ENCODE measurements around the gene SAFB.

Gene SAFB

DNA sequence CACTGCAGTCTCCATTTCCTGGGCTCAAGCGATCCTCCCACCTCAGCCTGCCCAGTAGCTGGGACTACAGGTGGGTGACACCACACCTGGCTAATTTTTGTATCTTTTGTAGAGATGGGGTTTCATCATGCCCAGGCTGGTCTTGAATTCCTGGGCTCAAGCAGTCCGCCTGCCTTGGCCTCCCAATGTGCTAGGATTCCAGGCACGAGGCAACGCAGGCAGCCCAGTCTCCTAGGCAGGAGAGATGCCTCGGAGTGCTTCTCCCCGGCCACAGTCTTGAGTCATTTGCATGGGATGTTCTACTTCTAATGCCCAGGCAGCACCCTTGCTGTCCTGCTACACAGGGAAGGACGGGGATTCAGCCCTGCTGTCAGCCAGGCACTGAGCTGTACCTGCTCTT, 48.7 kb downstream of the SAFB start:
- FAIRE-seq = no peak

DNA sequence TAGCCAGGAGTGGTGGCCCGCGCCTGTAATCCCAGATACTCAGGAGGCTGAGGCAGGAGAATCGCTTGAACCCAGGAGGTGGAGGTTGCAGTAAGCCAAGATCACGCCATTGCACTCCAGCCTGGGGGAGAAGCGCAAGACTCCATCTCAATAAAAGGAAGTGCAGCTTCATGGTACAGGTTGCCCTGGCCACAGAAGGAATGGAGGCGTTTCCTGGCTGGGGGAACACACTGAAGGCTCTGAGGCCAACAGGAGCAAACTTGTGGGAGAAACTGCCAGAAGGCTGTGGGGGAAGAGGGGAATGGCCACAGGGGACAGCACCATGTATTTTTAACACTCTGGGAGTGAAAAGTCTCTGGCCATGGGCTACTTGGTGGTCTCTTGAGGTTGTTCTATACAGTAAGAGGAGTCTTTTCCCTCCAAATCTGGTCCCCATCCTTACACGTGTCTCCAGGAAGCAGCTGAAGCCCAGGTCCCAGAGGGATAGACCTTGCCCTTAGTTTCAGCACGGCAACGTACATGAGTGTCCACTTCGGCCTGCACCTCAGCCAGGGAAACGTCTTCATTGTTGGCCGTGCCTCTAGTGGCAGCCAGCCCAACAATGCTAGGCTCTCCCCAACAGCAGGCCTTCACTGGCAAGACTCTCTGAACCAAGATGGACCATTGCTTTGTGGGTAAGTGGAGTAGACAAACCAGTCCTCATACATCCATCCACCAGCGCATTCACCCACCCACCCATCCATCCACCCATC, 50.0 kb downstream of the SAFB start:
- FAIRE-seq = no peak

DNA sequence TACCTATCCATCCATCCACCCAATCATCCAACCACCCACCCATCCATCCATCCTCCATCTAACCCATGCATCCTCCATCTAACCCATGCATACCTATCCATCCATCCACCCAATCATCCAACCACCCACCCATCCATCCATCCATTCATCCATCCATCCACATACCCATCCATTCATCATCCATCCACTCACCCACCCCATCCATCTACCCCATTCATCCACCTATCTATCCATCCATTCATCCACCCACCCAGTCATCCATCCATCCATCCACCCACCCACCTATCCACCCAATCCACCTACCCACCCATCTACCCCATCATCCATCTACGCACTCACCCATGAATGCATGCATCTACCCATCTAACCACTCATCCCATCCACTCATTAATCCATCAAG, 50.9 kb downstream of the SAFB start:
- FAIRE-seq = no peak

DNA sequence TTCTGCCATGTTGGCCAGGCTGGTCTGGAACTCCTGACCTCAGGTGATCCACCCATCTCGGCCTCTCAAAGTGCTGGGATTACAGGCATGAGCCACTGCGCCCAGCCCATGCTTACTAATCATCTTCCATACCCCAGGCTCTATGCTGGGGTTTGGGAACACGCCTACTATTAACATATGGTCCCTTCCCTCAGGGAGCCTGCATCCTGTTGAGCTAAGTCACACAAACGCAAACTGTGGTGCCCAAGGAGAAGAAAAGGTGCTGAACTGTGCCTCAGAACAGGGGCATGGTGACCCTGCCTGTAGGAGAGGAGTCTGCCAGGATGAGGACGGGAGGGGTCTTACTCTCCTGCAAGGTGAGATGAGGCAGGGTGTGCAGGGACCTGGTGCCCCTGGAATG, 51.8 kb downstream of the SAFB start:
- FAIRE-seq = no peak

DNA sequence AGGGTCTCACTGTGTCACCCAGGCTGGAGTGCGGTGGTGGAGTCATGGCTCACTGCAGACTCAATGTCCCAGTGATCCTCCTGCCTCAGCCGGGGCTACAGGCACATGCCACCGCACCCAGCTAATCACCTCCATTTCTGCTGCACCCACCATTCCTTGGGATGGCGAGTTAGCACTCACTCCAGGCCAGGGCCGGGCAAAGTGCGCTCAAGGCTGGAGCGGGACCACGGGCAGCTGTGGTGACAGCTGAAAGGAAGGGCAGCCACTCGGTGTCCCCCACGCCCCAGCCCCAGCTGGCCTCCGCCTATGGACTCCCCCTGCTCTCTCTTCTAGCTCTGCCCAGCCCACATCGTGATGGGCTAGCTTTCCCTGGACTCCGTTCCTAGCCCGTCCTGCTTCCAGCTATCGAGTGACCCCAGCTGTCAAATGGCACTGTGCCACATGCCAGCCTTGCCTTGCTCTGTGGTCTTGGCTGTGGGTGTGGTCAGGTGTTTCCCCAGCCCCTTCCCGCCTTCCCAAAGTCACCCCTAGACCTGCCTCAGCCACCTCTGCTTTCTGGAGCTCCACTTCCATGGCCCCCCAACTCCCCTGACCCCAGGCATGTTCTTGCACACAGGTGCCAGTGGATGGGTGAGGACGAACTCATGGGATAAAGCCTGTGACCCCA, 53.4 kb downstream of the SAFB start:
- FAIRE-seq = no peak

DNA sequence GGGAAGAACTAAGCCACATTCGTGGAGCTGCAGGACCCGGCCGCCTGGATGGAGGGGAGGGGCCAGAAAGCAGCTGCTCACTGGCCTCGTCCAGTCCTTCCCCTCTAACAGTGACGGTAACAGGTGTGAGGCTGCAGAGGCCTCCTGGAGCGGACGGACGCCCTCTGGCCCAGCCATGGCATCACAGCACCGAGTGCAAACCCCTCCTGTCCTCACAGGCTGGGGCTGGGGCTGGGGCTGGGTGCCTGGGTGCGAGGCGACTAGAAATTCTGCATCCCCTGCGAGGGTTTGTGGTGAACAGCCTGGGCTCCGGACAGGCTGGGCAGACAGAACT, 53.9 kb downstream of the SAFB start:
- no peak for FAIRE-seq

DNA sequence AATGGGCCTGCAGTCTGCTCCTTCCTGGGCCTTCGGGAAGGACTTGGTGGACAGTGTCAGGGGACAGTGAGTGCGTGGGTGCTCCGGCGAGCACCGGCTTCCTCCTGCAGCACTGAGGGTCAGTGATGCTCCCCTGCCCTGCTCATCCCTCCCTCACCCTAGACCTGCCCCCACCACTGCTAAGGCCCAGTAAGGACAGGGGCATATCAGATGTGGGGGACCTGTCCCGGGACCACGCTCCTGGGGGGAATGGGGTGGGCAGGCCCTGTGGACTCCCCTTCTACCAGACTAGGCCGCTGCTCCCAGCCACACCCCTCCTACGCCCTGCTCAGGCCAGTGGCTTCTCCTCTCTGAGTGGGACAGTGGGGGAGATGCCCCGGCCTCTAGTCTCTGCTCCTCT, 54.3 kb downstream of the SAFB start:
- FAIRE-seq = no peak

DNA sequence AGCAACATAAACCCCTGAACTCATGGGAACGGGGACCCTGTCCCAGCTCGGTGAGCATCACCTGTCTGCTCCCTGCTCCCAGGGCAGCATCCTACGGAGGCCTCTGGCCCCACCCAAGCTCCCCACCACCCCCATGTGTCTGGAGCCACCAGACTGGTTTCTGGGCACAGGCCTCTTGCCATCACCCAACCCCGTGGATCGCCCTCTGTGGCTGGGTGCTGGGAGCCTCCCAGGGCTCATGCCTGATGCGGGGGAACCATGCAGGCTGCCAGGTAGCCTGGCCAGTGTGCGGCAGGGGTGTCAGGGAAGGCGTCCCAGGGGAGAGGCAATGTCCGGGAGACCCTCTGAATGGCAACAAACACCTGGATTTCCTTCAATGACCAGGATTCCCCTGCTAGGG, 54.7 kb downstream of the SAFB start:
- FAIRE-seq = no peak

DNA sequence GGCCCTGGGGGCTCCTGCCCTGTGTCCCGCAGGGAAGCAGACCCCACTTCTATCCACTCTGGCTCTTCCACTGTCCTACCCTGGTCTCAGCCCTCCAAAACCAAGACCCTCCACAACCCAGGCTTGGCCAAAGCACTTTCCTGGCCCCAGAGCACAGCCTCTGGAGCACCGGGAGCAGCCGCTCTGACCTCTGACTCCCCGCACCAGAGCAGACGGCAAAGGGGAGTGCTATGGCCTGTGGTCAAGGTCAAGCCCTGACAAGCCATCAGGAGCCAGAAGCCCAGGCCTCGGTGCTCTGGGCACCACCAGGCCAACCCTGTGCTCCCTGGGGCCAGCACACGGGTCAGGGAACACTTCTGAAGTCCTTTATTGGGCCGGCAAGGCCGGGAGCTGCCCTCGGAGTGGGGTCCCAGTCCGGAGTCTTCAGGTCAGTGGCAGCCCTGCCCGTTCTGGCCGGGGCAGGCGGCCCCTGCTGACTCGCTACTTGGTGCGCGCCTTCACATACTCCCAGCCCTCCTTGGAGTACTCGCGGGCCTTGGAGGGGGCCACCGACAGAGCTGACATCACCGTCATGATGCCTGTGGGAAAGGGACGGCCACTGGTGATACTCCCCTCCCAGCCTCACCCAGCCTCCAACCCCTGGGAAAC, 55.3 kb downstream of the SAFB start:
- FAIRE-seq = no peak

DNA sequence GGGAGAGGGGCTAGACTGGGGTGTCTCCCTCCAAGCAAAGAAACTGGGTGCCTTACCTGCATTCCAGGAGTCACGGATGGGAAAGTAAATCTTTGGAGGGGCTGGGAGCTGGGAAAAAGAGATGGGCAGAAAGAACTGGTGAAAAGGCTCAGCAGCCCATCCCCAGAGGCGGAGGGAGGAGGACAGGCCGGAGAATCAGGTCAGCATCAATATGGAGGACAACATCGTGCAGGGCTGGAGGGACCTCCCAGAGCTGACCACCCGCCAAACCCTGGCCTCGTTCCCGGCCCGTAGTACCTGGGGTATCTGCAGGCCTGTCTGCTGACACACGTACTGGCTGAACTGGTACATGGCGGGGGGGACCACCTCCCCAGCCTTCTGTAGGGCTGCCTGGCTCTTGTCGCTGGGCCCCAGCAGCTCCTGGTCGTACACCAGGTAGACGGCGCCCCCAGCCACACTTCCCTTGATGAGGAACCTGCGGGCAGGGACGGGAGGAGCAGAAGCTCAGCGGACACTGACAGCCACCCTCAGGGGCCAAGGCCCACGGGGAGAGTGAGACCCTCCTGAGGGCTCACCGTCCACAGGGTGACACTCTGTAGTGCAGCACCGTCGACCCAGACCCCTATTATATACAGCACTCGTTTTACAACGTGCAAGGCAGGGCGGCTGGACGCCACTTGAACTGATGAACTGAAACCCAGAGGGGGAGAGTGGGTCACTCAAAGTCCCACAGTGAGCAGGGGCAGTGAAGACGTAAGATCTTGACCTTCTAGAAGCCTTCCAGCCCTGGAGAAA, 56.6 kb downstream of the SAFB start:
- FAIRE-seq = no peak

DNA sequence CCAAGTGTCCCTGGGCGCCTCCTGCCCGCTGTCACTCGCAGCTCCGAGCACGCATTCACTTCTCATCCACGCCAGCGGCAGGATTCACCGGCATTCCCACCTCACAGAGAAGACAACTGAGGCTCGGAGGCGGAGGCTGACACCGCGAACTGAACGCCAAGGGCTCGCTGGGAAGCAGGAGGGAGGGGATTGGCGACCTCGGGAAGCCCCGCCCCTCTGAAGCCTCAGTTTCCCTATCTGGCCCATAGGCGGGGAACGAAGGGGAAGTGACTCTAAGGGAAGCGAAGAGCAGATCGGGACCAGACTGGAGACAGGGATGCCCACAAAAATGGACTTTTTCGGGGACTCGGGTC, 57.2 kb downstream of the SAFB start:
- no peak for FAIRE-seq

DNA sequence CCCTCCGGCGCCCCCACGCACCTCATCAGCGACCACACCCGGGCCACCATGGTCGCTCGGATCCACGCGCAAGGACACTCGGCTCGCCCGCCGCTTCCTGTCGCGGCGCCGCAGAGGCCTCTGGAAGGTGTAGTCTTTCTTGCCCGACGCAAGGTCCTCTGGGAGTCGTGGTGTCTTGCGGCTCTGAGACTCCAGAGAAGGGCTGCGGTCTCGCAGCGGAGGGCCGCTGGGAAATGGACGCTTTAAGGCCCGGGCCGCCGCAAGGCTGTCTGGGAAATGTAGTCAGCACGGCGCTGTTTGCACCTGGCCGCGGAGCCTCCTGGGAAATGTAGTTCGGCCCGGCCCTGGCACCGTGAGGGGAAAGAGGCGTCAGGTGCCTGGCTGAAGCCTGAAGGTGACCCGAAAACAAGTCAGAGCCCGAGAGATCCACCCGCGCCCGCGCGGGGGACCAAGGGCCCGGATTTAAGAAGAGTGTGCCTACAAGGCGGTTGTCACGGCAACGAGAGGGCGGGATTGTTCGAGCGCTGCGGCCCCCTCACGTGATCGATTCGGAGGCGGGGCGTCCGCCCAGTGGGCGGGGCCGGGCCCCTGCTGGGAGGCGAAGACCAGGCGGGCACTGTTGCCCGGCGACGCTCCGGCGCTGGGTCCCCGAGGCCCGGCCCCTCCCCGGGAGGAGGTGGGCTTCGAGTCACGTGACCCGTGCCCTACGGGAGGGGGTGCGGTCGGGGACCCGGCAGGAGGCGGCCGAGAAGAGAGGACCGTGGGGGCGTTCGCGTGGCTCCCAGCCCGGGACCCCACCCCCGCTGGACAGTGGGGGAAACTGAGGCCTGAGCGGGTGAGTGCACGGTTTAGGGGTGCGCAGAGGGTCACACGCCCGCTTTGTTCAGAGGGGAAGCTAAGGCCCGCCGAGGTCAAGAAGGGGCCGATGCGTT, 57.8 kb downstream of the SAFB start, which contains the start of the genes HSD11B1L and MICOS13:
HSD11B1L (plus strand) TSS at position 591 of the 932 bp plus-strand sequence. CDS start 3,806 bp downstream, outside the sequence.
MICOS13 (minus strand) TSS at position 80 of the 932 bp plus-strand sequence; CDS start at position 50, 30 bp downstream.
- peak; percentile 98 for FAIRE-seq

DNA sequence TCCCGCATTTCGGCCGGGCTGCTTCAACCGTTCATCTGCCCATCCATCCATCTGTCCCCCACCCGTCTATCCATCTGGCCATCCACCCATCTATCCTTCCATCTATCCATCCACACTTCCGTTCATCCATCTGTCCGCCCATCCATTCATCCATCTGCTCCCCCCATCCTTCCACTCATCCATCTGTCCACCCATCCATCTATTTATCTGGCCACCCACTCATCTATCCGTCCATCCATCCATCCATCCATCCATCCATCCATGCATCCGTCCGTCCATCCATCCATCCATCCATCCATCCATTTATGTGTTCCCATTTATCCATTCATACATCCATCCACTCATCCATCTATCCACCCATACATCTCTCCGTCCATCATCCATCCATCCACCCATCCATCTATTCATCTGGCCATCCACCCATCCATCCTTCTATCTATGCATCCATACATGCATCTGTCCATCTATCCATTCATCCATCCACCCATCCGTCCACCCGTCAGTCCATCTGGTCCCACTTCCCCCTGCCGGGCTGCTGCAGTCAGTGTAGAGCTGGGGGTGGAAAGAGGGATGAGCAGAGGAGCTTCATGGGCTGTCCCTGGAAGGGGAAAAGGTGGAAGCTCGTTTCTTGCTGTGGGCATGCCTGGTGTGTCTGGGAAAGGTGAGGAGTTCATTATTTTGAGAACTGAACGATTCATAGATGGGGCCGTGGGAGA, 58.7 kb downstream of the SAFB start:
- FAIRE-seq = no peak

DNA sequence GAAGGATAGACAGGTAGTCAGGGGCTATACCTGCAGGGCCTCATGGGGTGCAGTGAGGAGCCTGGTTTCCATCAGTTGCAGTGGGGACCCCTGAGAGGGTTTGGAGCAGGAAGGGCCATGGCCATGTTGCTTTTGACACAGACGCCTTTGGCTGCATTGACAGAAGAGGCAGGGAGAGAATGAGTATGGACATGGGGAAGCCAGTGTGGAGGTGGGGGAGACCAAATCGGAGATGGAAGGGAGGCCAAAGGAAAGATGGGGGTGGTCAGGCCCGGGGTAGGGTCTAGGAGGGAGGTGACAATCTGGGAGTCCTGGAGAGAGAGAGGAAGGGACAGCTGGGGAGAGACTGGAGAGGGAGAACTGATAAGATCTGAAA, 59.2 kb downstream of the SAFB start:
- no peak for FAIRE-seq

DNA sequence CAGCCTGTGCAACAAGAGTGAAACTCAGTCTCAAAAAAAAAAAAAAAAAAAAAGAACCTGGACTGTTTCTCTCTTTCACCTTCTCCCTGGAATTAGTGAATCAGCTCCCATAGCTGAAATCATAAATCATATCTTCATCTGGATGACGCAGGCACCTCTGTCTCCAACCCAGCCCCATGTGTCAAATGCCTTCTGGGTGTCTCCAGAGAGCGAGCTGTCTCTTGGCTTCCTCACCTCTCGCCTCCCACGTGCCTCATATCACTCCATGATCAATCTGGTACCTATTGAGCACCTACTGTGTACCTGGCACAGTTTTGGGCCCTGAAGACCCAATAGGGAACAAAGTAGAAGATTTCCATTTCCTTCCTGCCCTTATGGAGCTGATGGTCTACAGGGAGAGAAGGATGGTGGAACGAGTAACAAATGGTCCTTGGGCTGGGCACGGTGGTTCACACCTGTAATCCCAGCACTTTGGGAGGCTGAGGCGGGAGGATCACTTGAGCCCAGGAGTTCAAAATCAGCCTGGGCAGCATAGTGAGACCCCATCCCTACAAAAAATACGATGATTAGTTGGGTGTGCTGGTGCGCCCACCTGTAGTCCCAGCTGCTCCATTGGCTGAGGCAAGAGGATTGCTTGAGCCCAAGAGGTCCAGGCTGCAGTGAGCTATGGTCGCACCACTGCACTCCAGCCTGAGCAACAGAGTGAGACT, 60.4 kb downstream of the SAFB start:
- FAIRE-seq = no peak

DNA sequence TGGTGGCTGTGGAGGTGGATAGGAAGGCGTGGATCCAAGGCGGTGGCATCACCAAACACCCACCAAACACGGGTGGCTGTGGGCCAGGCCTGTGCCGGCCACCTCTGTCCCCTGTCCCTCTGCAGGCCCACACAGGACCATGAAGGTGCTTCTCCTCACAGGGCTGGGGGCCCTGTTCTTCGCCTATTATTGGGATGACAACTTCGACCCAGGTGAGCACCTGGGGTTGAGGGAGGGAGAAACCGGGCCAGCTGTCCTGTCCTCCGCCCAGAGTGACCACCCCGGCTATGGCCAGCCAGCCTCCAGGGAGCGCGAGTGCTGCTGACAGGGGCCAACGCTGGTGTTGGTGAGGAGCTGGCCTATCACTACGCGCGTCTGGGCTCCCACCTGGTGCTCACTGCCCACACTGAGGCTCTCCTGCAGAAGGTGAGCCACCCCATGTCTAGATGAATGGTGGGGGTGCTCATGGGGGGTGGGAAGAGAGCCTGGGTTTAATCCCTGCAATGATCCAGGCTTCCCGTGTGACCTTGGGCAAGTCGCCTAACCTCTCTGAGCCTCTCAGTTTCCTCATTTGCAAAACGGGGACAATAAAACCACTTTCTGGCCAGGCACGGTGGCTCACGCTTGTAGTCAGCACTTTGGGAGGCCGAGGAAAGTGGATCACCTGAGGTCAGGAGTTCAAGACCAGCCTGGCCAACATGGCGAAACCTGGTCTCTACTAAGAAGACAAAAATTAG, 62.0 kb downstream of the SAFB start:
- no peak for FAIRE-seq

DNA sequence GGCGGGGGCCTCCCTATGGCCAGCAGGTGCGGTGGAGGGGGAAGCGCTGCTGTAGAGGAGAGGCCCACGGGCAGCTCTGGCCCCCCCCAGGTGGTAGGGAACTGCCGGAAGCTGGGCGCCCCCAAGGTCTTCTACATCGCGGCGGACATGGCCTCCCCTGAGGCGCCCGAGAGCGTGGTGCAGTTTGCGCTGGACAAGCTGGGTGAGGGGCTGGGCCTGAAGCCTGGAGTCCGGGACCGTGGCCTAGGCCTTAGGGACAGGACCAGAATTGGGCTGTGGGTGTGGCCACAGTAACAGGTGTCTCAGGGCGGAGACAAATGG, 63.4 kb downstream of the SAFB start:
- FAIRE-seq = no peak

DNA sequence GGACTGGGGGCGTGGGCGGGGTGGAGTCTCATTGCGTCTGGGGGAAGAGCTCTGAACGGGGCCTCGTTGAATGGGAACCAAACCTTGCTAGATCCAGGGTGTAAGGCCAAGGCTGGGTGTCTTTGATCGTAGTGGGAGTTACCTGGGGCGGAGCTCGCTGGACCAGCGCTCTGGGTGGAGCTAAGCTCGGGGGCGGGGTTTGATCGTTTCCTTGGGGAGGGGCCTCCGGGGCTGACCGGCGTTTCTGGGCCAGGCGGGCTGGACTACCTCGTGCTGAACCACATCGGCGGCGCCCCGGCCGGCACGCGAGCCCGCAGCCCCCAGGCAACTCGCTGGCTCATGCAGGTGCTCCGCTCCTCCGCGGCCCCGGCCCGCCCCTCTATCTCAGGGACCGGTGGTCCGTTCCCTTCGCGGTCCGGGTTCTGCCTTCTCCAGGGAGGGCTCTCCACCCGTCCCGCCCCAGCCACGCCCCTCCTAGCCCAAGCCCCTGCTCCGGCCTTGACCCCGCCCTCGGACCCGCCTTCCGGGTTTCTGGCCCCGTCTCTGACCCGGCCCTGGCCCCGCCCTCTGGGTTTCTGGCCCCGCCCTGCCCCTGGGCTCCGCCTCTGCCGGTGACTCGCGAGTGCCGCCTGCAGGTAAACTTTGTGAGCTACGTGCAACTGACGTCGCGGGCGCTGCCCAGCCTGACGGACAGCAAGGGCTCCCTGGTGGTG, 63.9 kb downstream of the SAFB start:
- FAIRE-seq = no peak

DNA sequence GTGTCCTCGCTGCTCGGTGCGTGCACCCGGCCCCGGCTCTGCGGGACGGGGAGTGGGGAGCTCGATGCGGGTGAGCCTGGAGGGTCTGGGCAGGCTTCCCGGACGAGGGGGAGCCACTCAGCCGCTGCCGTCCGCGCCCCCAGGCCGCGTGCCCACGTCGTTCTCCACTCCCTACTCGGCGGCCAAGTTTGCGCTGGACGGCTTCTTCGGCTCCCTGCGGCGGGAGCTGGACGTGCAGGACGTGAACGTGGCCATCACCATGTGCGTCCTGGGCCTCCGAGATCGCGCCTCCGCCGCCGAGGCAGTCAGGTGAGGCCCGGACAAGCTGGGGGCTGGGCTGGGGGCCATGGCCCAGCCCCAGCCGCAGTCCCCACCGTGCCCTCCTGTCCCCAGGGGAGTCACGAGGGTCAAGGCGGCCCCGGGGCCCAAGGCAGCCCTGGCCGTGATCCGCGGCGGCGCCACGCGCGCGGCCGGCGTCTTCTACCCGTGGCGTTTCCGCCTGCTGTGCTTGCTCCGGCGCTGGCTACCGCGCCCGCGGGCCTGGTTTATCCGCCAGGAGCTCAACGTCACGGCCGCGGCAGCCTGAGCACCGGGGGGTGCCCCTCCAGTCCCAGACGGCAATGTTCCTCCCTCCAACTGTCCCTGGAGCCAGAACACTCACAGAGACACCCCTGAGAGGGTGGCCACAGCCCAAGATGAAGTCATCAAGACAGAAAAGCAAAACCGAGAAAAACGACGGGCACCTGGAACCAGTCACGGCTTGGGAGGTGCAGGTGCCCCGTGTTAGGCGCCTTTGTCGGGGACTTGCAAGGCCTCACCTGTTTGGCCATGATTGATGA, 64.7 kb downstream of the SAFB start:
- no peak for FAIRE-seq

Data from endometrium (tissue), 2 donors.